HepG2 (cell line): ENCODE measurements around the gene DSG2. TPM values are rescaled to one million over a fixed set of nuclear protein-coding genes. Genes with fewer than 3 reads are reported as not detected.

Experiments used
- ATAC-seq: fragments of 200-7000 bp; cut with Tn5 transposase; 3 replicates; pipeline ENCODE4 v1.9.1; 2020; ENCODE audit warnings: mild to moderate bottlenecking, moderate library complexity
- BruUV-seq: library from RNA; stranded (reverse); fragments of 400-500 nt; replicated peaks from 2 replicates; lab custom pipeline; 2021; lab: Mats Ljungman, UMichigan
- CTCF ChIA-PET: fragments of 300-600 bp; formaldehyde crosslinking; extraction: SDS; loops from one replicate; lab custom pipeline; 2021; ENCODE audit warnings: low total read pairs, inconsistent platforms, low intra/inter-chr PET ratio; lab: Yijun Ruan, JAX
- POLR2A ChIA-PET: fragments of 350-600 bp; sonication (Branson Sonifier 250); formaldehyde crosslinking; loops from one replicate; lab custom pipeline; 2020; ENCODE audit warnings: antibody characterized with exemption, inconsistent platforms; lab: Yijun Ruan, JAX
- DNase-seq: peaks from one replicate; pipeline ENCODE4 v3.0.0-alpha.2; 2015; ENCODE audit warnings: low spot score
- FAIRE-seq: peaks from 3 replicates; lab custom pipeline; 2011; peaks lifted over from hg19 to GRCh38; lab: Jason Lieb, UNC
- H2AFZ ChIP-seq: one replicate; pipeline ENCODE4 v1.6.1; 2011; ENCODE audit warnings: low read length, inconsistent platforms
- H3K27ac ChIP-seq: fragments of 300-600 bp; 3 replicates; pipeline ENCODE4 v1.8.0; 2011; ENCODE audit warnings: mixed run types, mild to moderate bottlenecking, mixed read lengths, low read length, inconsistent platforms; ENCODE audit not compliant: insufficient read depth; ENCODE audit errors: extremely low read length
- H3K27me3 ChIP-seq, 2 experiments: fragments of 200-600 bp in 1 of 2; 2 replicates in 1 of 2; 3 replicates in 1 of 2; pipeline versions ENCODE4 v1.6.0 to v1.8.0; 2011; ENCODE audit warnings: low read length in 2 of 2, mild to moderate bottlenecking in 2 of 2, moderate library complexity in 2 of 2, inconsistent platforms in 1 of 2; ENCODE audit not compliant: insufficient read depth in 2 of 2, control insufficient read depth in 1 of 2
- H3K36me3 ChIP-seq, 2 experiments: fragments of 200-600 bp in 1 of 2; replicated peaks in 1 of 2; 2 replicates in 1 of 2; 3 replicates in 1 of 2; pipeline versions ENCODE4 v1.5.1 to v1.8.0; 2011; ENCODE audit warnings: low read length in 2 of 2, inconsistent platforms in 1 of 2; ENCODE audit not compliant: insufficient read depth in 2 of 2, control insufficient read depth in 1 of 2
- H3K4me1 ChIP-seq: 2 replicates; pipeline ENCODE4 v1.5.1; 2012; ENCODE audit warnings: low read length, inconsistent platforms; ENCODE audit not compliant: insufficient read depth
- H3K4me2 ChIP-seq: 2 replicates; pipeline ENCODE4 v1.6.0; 2011; ENCODE audit warnings: low read depth, low read length, inconsistent platforms
- H3K4me3 ChIP-seq, 3 experiments: fragments of 200-600 bp in 1 of 3; sonication (generic), shearing (Covaris generic) in 1 of 3; replicated peaks in 1 of 3; 2 replicates each; pipeline ENCODE4 v1.5.1; 2011 to 2016; ENCODE audit warnings: low read length in 3 of 3, inconsistent platforms in 2 of 3, low read depth in 2 of 3, mild to moderate bottlenecking in 2 of 3, control low read depth in 1 of 3, mixed read lengths in 1 of 3; ENCODE audit not compliant: insufficient read depth in 1 of 3
- H3K79me2 ChIP-seq: one replicate; pipeline ENCODE4 v1.6.1; 2011; ENCODE audit warnings: low read length, inconsistent platforms; ENCODE audit not compliant: insufficient read depth
- H3K9ac ChIP-seq: 2 replicates; pipeline ENCODE4 v1.6.0; 2011; ENCODE audit warnings: mild to moderate bottlenecking, low read depth, low read length, inconsistent platforms; ENCODE audit not compliant: insufficient read depth
- H3K9me3 ChIP-seq: 2 replicates; pipeline ENCODE4 v1.5.1; 2012; ENCODE audit warnings: mild to moderate bottlenecking, low read length
- H4K20me1 ChIP-seq: 2 replicates; pipeline ENCODE4 v1.6.0; 2011; ENCODE audit warnings: inconsistent platforms, mild to moderate bottlenecking, low read length, moderate library complexity; ENCODE audit not compliant: insufficient read depth
- ARID5B ChIP-seq: IDR thresholded peaks from 2 replicates; pipeline ENCODE4 v1.4.0; 2020; ENCODE audit warnings: mild to moderate bottlenecking, missing genetic modification reagents
- DR1 ChIP-seq: sonication (generic); formaldehyde crosslinking; IDR thresholded peaks from 2 replicates; pipeline ENCODE4 v1.8.0; 2021; ENCODE audit warnings: mild to moderate bottlenecking, missing genetic modification reagents, inconsistent platforms
- E2F2 ChIP-seq: sonication (generic); formaldehyde crosslinking; IDR thresholded peaks from 2 replicates; pipeline ENCODE4 v1.4.0; 2020; ENCODE audit warnings: missing genetic modification reagents, borderline replicate concordance
- IKZF5 ChIP-seq: IDR thresholded peaks from 2 replicates; pipeline ENCODE4 v1.6.1; 2018; ENCODE audit warnings: missing genetic modification reagents, mild to moderate bottlenecking, missing compliant biosample characterization
- MED1 ChIP-seq: sonication (generic); formaldehyde crosslinking; IDR thresholded peaks from 2 replicates; pipeline ENCODE4 v1.4.0; 2020; ENCODE audit warnings: missing genetic modification reagents
- SNAPC2 ChIP-seq: sonication (generic); formaldehyde crosslinking; IDR thresholded peaks from 2 replicates; pipeline ENCODE4 v1.8.1; 2022; ENCODE audit warnings: mild to moderate bottlenecking, missing genetic modification reagents
- YEATS4 ChIP-seq: sonication (generic); formaldehyde crosslinking; IDR thresholded peaks from 2 replicates; pipeline ENCODE4 v1.4.0; 2020; ENCODE audit warnings: missing genetic modification reagents, borderline replicate concordance
- ZNF414 ChIP-seq: sonication (generic); formaldehyde crosslinking; IDR thresholded peaks from 2 replicates; pipeline ENCODE4 v1.5.0; 2020; ENCODE audit warnings: missing genetic modification reagents
- ZNF562 ChIP-seq: sonication (generic); formaldehyde crosslinking; IDR thresholded peaks from 2 replicates; pipeline ENCODE4 v1.8.0; 2022; ENCODE audit warnings: missing genetic modification reagents, borderline replicate concordance
- WGBS: methylation state at CpG from one replicate; pipeline ENCODE4 v1.1.6; 2017; ENCODE audit warnings: low lambda C conversion rate; 5-methylcytosine and 5-hydroxymethylcytosine counted together
- in situ Hi-C: cut with HindIII; loops from 2 replicates; pipeline ENCODE4 v1.10.0; 2017; ENCODE audit warnings: low pct_unique_long_range_greater_than_20kb; ENCODE audit not compliant: extremely low pct_ligation_motif_present
- intact Hi-C: fragments of 100-400 bp; cut with micrococcal nuclease; formaldehyde crosslinking; loops from one replicate; pipeline ENCODE4 v1.10.0; 2022; ENCODE audit not compliant: unreplicated experiment
- polyA plus RNA-seq, 8 experiments: library from polyadenylated mRNA; depleted of rRNA in 3 of 8; stranded (reverse) in 7 of 8; unstranded in 1 of 8; fragments of >200 nt; fragmentation: Illumina TruSeq in 4 of 8; extraction: Trizol in 4 of 8; gene quantifications; 2 replicates each; pipeline versions ENCODE4 v1.2.1 to v1.2.3, GENCODE V29; 2011 to 2016; ENCODE audit warnings: low read depth in 4 of 8, missing spikeins in 1 of 8, mixed read lengths in 1 of 8; ENCODE audit not compliant: insufficient read depth in 1 of 8
- total RNA-seq, 5 experiments: library from RNA; depleted of rRNA; stranded (reverse); fragments of >200 nt; fragmentation: Illumina TruSeq; extraction: Trizol; gene quantifications; 2 replicates each; pipeline ENCODE4 v1.2.3, GENCODE V29; 2016; ENCODE audit warnings: low read depth in 1 of 5

DSG2 gene
- total and polyA plus RNA-seq, 2 of the 13 experiments (the other 11 are each of a cell fraction or from before 2014, with no cell fraction given): 23.3 to 66.7 TPM

- ChIA-PET POLR2A (no interaction called here), CTCF (no interaction called here)
- Histone ChIP-seq H3K79me2 (no peaks in the 10 kb centered on the region), H3K4me3 (no peak overlapping the region), H3K27me3 (peaks cover 0 to 9% of the 10 kb centered on the region in 2 experiments; a peak in 3 of 5 replicates), H3K4me2 (no peak overlapping the region), H3K4me1 (no peaks in the 10 kb centered on the region), H3K9ac (no peak overlapping the region), H3K9me3 (no peaks in the 10 kb centered on the region), H4K20me1 (no peaks in the 10 kb centered on the region), H2AFZ (no peak overlapping the region), H3K27ac (no peak overlapping the region), H3K36me3 (no peaks in the 10 kb centered on the region)
- no peak for FAIRE-seq
- WGBS: 46% methylated on average over 3 of the region's 3 CpGs
- DNase-seq: peak; percentile 1
- TF ChIP-seq ZNF414 (no peak), DR1 (no peak), YEATS4 (CRISPR knock-in tag) (no peak), SNAPC2 (CRISPR knock-in tag) (no peak), IKZF5 (no peak), E2F2 (CRISPR knock-in tag) (no peak), ARID5B (CRISPR knock-in tag) (no peak), ZNF562 (CRISPR knock-in tag) (no peak), MED1 (CRISPR knock-in tag) (no peak)
- intact Hi-C loops (no loop called here), in situ Hi-C loops (no loop called here)
- no peak for ATAC-seq
- no TSS peak for BruUV-seq
Measured at GRCh38 chr18:31454066-31454708, 43.8 kb upstream of the DSG2 start.
